ENCODE results near the gene OGDH. TPM values are rescaled to one million over a fixed set of nuclear protein-coding genes. Genes with fewer than 3 reads are reported as not detected.

OGDH gene
- total and polyA plus RNA-seq, 4 experiments from 2014 or later: 42.2 to 126 (median 88.8) TPM

DNA sequence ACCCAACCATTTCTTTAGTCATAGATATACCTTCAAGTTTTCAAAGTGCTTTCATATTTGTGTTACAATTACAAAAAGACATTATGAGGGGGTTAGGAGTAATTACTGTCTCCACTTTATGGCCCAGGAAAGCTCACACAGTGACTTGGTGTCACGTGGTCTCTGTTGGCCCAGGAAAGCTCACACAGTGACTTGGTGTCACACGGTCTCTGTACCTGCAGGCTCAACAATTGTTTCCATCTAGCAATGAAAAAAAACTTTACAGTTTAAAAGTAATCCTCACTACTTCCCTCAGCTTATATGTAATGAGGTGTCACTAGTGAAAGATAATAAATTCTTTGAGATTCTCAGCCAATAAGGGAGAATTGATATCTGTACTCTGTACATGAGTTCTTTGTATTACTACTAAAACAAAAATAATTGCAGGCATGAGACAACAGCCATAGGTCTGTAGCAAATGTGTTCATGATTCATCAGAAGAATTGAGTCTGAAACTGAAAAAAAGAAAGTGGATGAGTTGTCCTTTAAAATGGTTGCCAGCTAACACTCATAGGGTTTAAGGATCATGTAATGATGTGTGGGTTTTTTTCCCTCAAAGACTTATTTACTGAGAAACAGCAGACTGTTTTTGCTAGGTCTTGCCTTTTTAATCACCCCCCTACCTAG, 10.9 kb downstream of the OGDH start:
- no peak for DNase-seq
- Mint-ChIP-seq H3K4me3 (peak overlapping the region in 7 of 8 donors; percentile 15 to 78 (median 52)), H3K36me3 (peaks cover 12 to 34% of the 10 kb centered on the region in 2 donors), H3K27ac (peak overlapping the region; percentile 86 to 96 (median 93)), H3K27me3 (no peaks in the 10 kb centered on the region), H3K4me1 (peaks cover 61 to 87% (median 74%) of the 10 kb centered on the region in 4 donors), H3K9me3 (no peaks in the 10 kb centered on the region)
- Histone ChIP-seq H3K27ac (ENCODE audit: low read depth, low read length) (peak overlapping the region; percentile 57), H3K36me3 (ENCODE audit: insufficient read depth, low read length) (no peaks in the 10 kb centered on the region), H3K4me3 (ENCODE audit: low read length in 2 of 2) (no peak overlapping the region), H3K9me3 (ENCODE audit: control insufficient read depth in 1 of 2, low read length in 2 of 2) (no peaks in the 10 kb centered on the region), H3K4me1 (ENCODE audit: insufficient read depth, low read length) (peaks cover 85% of the 10 kb centered on the region), H3K27me3 (ENCODE audit: insufficient read depth, low read length) (no peaks in the 10 kb centered on the region)
- CTCF ChIA-PET (ENCODE audit: partially characterized antibody): interaction anchor here (1.8 to 3.3 kb wide), 3 partner anchors 11 to 22 kb away, joined by 5 to 14 read pairs (median 8); no protein-coding TSS in a partner anchor
- intact Hi-C loops (cut with micrococcal nuclease): no loop called here
- POLR2A ChIA-PET (ENCODE audit: partially characterized antibody): interaction anchor here (28.5 to 29.4 kb wide), 2 partner anchors 2 to 12 kb away, joined by 1226 read pairs; partner anchors contain the start of gene OGDH

- Histone ChIP-seq H3K27ac (ENCODE audit: low read depth, low read length) (peak overlapping the region; percentile 57), H3K36me3 (ENCODE audit: insufficient read depth, low read length) (no peaks in the 10 kb centered on the region), H3K4me3 (ENCODE audit: low read length in 2 of 2) (no peak overlapping the region), H3K4me1 (ENCODE audit: insufficient read depth, low read length) (peaks cover 90% of the 10 kb centered on the region), H3K27me3 (ENCODE audit: insufficient read depth, low read length) (no peaks in the 10 kb centered on the region), H3K9me3 (ENCODE audit: control insufficient read depth in 1 of 2, low read length in 2 of 2) (no peaks in the 10 kb centered on the region)
- DNase-seq: no peak
- peak overlapping the region in 7 of 8 donors; percentile 15 to 84 (median 67) for H3K4me3 Mint-ChIP-seq
- peak overlapping the region; percentile 86 to 97 (median 94) for H3K27ac Mint-ChIP-seq
- H3K4me1 Mint-ChIP-seq: peaks cover 67 to 90% (median 79%) of the 10 kb centered on the region in 4 donors
- intact Hi-C loops (cut with micrococcal nuclease): no loop called here
- POLR2A ChIA-PET (ENCODE audit: partially characterized antibody): interaction anchor here (28.5 to 29.4 kb wide), 2 partner anchors 3 to 11 kb away, joined by 1226 read pairs; partner anchors contain the start of gene OGDH
- no peaks in the 10 kb centered on the region for H3K27me3 Mint-ChIP-seq
- CTCF ChIA-PET (ENCODE audit: partially characterized antibody): interaction anchor here (3.3 kb wide), 1 partner anchor 10 kb away, joined by 14 read pairs; no protein-coding TSS in a partner anchor
- no peaks in the 10 kb centered on the region for H3K9me3 Mint-ChIP-seq
- H3K36me3 Mint-ChIP-seq: peaks cover 12 to 38% of the 10 kb centered on the region in 2 donors
These were observed 11.6 kb downstream of the OGDH start for GRCh38 chr7:44618045-44618444.

- Mint-ChIP-seq H3K9me3 (no peaks in the 10 kb centered on the region), H3K36me3 (peaks cover 12 to 39% of the 10 kb centered on the region in 2 donors), H3K4me1 (peaks cover 71 to 94% (median 83%) of the 10 kb centered on the region in 4 donors), H3K4me3 (peak overlapping the region in 7 of 8 donors; percentile 50 to 84 (median 70)), H3K27me3 (no peaks in the 10 kb centered on the region), H3K27ac (peak overlapping the region; percentile 80 to 97 (median 94))
- intact Hi-C loops (cut with micrococcal nuclease): loop anchor here (1.0 kb wide), 1 partner anchor 20 kb away; no protein-coding TSS in a partner anchor
- POLR2A ChIA-PET (ENCODE audit: partially characterized antibody): interaction anchor here (28.5 to 29.4 kb wide), 2 partner anchors 3 to 10 kb away, joined by 1226 read pairs; partner anchors contain the start of gene OGDH
- Histone ChIP-seq H3K27ac (ENCODE audit: low read depth, low read length) (peak overlapping the region; percentile 57), H3K4me3 (ENCODE audit: low read length in 2 of 2) (no peak overlapping the region), H3K27me3 (ENCODE audit: insufficient read depth, low read length) (no peaks in the 10 kb centered on the region), H3K9me3 (ENCODE audit: control insufficient read depth in 1 of 2, low read length in 2 of 2) (no peaks in the 10 kb centered on the region), H3K36me3 (ENCODE audit: insufficient read depth, low read length) (no peaks in the 10 kb centered on the region), H3K4me1 (ENCODE audit: insufficient read depth, low read length) (peaks cover 95% of the 10 kb centered on the region)
- CTCF ChIA-PET (ENCODE audit: partially characterized antibody): no interaction called here
- peak in 3 of 5 donors; percentile 36 to 81 (median 47) for DNase-seq
These were observed 12.3 kb downstream of the OGDH start for GRCh38 chr7:44618753-44619152.

DNA sequence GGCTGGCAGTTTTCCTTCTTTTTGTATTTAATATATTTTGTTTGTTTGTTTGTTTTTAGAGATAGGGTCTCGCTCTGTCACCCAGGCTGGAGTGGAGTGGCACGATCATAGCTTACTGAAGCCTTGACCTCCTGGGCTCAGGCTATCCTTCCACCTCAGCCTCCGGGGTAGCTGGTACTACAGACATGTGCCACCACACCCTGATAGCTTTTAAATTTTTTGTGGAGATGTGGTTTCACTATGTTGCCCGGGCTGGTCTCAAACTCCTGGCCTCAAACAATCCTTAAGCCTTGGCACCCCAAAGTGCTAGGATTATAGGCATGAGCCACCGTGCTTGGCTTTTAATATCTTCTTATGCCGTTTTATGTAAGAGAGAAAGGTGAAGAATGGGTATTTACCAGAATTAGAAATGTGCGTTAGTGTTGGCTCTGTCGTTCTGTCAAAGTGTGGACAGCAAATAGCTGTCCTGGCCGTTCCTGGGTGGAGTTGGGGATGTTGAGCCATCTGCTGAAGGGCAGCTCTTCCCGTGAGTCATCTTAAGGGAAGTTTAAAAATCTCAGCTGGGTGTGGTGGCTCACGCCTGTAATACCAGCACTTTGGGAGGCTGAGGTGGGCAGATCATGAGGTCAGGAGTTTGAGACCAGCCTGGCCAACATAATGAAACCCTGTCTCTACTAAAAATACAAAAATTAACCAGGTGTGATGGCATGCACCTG, 14.8 kb downstream of the OGDH start:
- no peaks in the 10 kb centered on the region for H3K27me3 ChIP-seq (ENCODE audit: insufficient read depth, low read length)
- DNase-seq: no peak
- H3K9me3 ChIP-seq (ENCODE audit: control insufficient read depth in 1 of 2, low read length in 2 of 2): no peaks in the 10 kb centered on the region
- no peak overlapping the region for H3K4me3 ChIP-seq (ENCODE audit: low read length in 2 of 2)
- Mint-ChIP-seq H3K27ac (peak overlapping the region; percentile 89 to 99 (median 96)), H3K4me1 (peaks cover 75 to 96% (median 87%) of the 10 kb centered on the region in 4 donors), H3K4me3 (peak overlapping the region in 6 of 8 donors; percentile 10 to 63 (median 52)), H3K27me3 (no peaks in the 10 kb centered on the region), H3K9me3 (no peaks in the 10 kb centered on the region), H3K36me3 (peaks cover 24 to 51% of the 10 kb centered on the region in 2 donors)
- ChIA-PET CTCF (ENCODE audit: partially characterized antibody) (interaction anchor here (1.0 to 3.2 kb wide), 2 partner anchors 9 to 13 kb away, joined by 4 to 13 read pairs; no protein-coding TSS in a partner anchor), POLR2A (ENCODE audit: partially characterized antibody) (interaction anchor here (1.0 to 29.4 kb wide), 4 partner anchors 6 to 53 kb away, joined by 3 to 1226 read pairs (median 616); partner anchors contain the start of genes OGDH and TMED4)
- H3K4me1 ChIP-seq (ENCODE audit: insufficient read depth, low read length): peaks cover 95% of the 10 kb centered on the region
- peak overlapping the region; percentile 23 for H3K27ac ChIP-seq (ENCODE audit: low read depth, low read length)
- peaks cover 14% of the 10 kb centered on the region for H3K36me3 ChIP-seq (ENCODE audit: insufficient read depth, low read length)
- intact Hi-C loops (cut with micrococcal nuclease): no loop called here

GRCh38 chr7:44621750-44622103, 15.3 kb downstream of the OGDH start:
- Histone ChIP-seq H3K4me3 (ENCODE audit: low read length in 2 of 2) (no peak overlapping the region), H3K9me3 (ENCODE audit: control insufficient read depth in 1 of 2, low read length in 2 of 2) (no peaks in the 10 kb centered on the region), H3K36me3 (ENCODE audit: insufficient read depth, low read length) (peaks cover 19% of the 10 kb centered on the region), H3K4me1 (ENCODE audit: insufficient read depth, low read length) (peaks cover 99% of the 10 kb centered on the region), H3K27ac (ENCODE audit: low read depth, low read length) (peak overlapping the region; percentile 74), H3K27me3 (ENCODE audit: insufficient read depth, low read length) (no peaks in the 10 kb centered on the region)
- CTCF ChIA-PET (ENCODE audit: partially characterized antibody): interaction anchor here (3.2 kb wide), 1 partner anchor 12 kb away, joined by 13 read pairs; no protein-coding TSS in a partner anchor
- intact Hi-C loops (cut with micrococcal nuclease): loop anchor here (1.0 to 2.0 kb wide), 2 partner anchors 10 to 15 kb away; partner anchors contain the start of gene OGDH
- H3K4me1 Mint-ChIP-seq: peaks cover 79 to 100% (median 91%) of the 10 kb centered on the region in 4 donors
- H3K9me3 Mint-ChIP-seq: no peaks in the 10 kb centered on the region
- H3K27me3 Mint-ChIP-seq: no peaks in the 10 kb centered on the region
- H3K27ac Mint-ChIP-seq: peak overlapping the region; percentile 89 to 99 (median 96)
- peak overlapping the region in 6 of 8 donors; percentile 10 to 63 (median 52) for H3K4me3 Mint-ChIP-seq
- no peak for DNase-seq
- POLR2A ChIA-PET (ENCODE audit: partially characterized antibody): interaction anchor here (1.3 to 29.4 kb wide), 3 partner anchors 6 to 40 kb away, joined by 5 to 1226 read pairs (median 1226); partner anchors contain the start of genes OGDH and TMED4
- peaks cover 28 to 56% of the 10 kb centered on the region in 2 donors for H3K36me3 Mint-ChIP-seq

GRCh38 chr7:44622342-44623151, 16.1 kb downstream of the OGDH start:
- Mint-ChIP-seq H3K36me3 (peaks cover 28 to 56% of the 10 kb centered on the region in 2 donors), H3K27me3 (no peaks in the 10 kb centered on the region), H3K9me3 (no peaks in the 10 kb centered on the region), H3K4me3 (peak overlapping the region; percentile 57 to 95 (median 82)), H3K27ac (peak overlapping the region; percentile 91 to 99 (median 96)), H3K4me1 (peaks cover 72 to 97% (median 86%) of the 10 kb centered on the region in 4 donors)
- POLR2A ChIA-PET (ENCODE audit: partially characterized antibody): interaction anchor here (0.8 to 29.4 kb wide), 3 partner anchors 6 to 260 kb away, joined by 3 to 1226 read pairs (median 1226); partner anchors contain the start of gene OGDH
- intact Hi-C loops (cut with micrococcal nuclease): loop anchor here (1.0 to 2.0 kb wide), 3 partner anchors 7 to 16 kb away; partner anchors contain the start of gene OGDH
- peaks cover 20% of the 10 kb centered on the region for H3K36me3 ChIP-seq (ENCODE audit: insufficient read depth, low read length)
- peak overlapping the region; percentile 74 for H3K27ac ChIP-seq (ENCODE audit: low read depth, low read length)
- DNase-seq: peak in 3 of 5 donors; percentile 35 to 60 (median 36)
- H3K4me1 ChIP-seq (ENCODE audit: insufficient read depth, low read length): peaks cover 98% of the 10 kb centered on the region
- H3K9me3 ChIP-seq (ENCODE audit: control insufficient read depth in 1 of 2, low read length in 2 of 2): no peaks in the 10 kb centered on the region
- CTCF ChIA-PET (ENCODE audit: partially characterized antibody): interaction anchor here (3.2 kb wide), 1 partner anchor 11 kb away, joined by 13 read pairs; no protein-coding TSS in a partner anchor
- H3K27me3 ChIP-seq (ENCODE audit: insufficient read depth, low read length): no peaks in the 10 kb centered on the region
- H3K4me3 ChIP-seq (ENCODE audit: low read length in 2 of 2): peak overlapping the region in 1 of 2 donors; percentile 58
